22Rv1 (cell line): ENCODE measurements around the gene RPS6KC1.
"Not testable (repeated sequence)": the region's sequence is repeated elsewhere in the genome, so short reads cannot be mapped to it uniquely, and the experiment has no call there.

Experiments
- H3K27ac ChIP-seq: fragments of 450-650 bp; 2 replicates; pipeline ENCODE4 v1.5.1; 2017
- ZFX ChIP-seq: fragments of 450-650 bp; IDR thresholded peaks from 2 replicates; pipeline ENCODE4 v1.6.1; 2017; ENCODE audit warnings: antibody characterized with exemption, borderline replicate concordance
- TF ChIP-seq, protein P1 (sequence below): fragments of 450-650 bp; IDR thresholded peaks from 2 replicates; pipeline ENCODE4 v1.5.1; 2017; ENCODE audit warnings: mild to moderate bottlenecking

Gene RPS6KC1

DNA sequence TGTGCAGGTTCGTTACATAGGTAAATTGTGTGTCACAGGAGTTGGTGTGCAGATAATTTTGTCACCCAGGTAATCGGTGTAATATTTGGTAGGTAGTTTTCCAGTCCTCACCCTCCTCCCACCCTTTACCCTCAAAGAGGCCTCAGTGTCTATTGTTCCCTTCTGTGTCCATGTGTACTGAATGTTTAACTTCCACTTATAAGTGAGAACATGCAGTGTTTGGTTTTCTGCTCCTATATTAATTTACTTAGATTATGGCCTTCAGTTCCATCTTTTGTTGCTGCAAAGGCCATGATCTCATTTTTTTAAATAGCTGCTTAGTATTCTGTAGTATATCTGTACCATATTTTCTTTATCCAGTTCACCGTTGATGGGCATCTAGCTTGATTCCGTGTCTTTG is 87.3 kb downstream of the RPS6KC1 start:
- TF ChIP-seq ZFX = no peak
- TF ChIP-seq, protein P1, sequence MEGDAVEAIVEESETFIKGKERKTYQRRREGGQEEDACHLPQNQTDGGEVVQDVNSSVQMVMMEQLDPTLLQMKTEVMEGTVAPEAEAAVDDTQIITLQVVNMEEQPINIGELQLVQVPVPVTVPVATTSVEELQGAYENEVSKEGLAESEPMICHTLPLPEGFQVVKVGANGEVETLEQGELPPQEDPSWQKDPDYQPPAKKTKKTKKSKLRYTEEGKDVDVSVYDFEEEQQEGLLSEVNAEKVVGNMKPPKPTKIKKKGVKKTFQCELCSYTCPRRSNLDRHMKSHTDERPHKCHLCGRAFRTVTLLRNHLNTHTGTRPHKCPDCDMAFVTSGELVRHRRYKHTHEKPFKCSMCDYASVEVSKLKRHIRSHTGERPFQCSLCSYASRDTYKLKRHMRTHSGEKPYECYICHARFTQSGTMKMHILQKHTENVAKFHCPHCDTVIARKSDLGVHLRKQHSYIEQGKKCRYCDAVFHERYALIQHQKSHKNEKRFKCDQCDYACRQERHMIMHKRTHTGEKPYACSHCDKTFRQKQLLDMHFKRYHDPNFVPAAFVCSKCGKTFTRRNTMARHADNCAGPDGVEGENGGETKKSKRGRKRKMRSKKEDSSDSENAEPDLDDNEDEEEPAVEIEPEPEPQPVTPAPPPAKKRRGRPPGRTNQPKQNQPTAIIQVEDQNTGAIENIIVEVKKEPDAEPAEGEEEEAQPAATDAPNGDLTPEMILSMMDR = no peak
- H3K27ac ChIP-seq = no peak overlapping the region

DNA sequence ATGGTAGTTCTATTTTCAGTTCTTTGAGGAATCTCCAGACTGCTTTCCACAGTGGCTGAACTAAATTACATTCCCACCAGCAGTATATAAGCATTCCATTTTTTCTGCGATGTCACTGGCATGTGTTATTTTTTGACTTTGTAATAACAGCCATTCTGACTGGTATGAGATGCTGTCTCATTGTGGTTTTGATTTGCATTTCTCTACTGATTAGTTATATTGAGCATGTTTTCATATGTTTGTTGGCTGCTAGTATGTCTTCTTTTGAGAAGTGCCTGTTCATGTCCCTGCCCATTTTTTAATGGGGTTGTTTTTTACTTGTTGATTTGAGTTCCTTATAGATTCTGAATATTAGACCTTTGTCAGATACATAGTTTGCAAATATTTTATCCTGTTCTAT is 87.9 kb downstream of the RPS6KC1 start:
- TF ChIP-seq, protein P1 = no peak
- TF ChIP-seq ZFX = no peak
- H3K27ac ChIP-seq = no peak overlapping the region

GRCh38 chr1:213148905-213149304 is 97.9 kb downstream of the RPS6KC1 start:
- H3K27ac ChIP-seq = no peak overlapping the region
- TF ChIP-seq, protein P1 = no peak

DNA sequence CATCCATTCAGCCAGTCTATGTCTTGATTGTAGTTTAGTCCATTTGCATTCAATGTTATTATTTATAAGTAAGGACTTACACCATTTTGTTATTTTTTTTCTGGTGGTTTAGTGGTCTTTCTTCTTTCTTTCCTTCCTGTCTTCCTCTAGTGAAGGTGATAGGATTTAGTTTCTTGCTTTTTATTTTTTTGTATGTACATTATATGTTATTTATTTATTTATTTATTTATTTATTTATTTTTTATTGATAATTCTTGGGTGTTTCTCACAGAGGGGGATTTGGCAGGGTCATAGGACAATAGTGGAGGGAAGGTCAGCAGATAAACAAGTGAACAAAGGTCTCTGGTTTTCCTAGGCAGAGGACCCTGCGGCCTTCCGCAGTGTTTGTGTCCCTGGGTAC is 99.0 kb downstream of the RPS6KC1 start:
- not testable (repeated sequence) for H3K27ac ChIP-seq

- TF ChIP-seq, protein P1 = no peak
- H3K27ac ChIP-seq = no peak overlapping the region
Measured at GRCh38 chr1:213154056-213154685, 103.1 kb downstream of the RPS6KC1 start.

DNA sequence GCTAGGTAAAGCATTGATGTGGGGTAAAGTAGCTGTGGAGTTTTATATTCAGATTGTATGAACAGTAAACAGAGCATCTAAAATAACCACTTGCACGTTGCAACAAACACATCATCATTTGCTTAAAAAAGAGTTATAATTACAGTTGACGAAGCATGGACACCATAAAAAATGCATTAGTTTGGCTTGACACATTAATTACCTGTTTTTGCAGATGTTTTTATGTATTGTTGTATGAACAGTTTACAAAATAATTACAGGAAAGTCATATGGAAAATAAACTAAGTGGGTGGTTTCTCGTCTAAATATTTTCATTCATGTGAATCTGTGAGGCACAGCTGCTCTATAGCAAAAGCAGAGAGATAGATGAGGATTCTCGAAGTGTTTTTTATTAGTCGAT is 108.3 kb downstream of the RPS6KC1 start:
- TF ChIP-seq, protein P1 = no peak
- TF ChIP-seq ZFX = no peak
- no peak overlapping the region for H3K27ac ChIP-seq

DNA sequence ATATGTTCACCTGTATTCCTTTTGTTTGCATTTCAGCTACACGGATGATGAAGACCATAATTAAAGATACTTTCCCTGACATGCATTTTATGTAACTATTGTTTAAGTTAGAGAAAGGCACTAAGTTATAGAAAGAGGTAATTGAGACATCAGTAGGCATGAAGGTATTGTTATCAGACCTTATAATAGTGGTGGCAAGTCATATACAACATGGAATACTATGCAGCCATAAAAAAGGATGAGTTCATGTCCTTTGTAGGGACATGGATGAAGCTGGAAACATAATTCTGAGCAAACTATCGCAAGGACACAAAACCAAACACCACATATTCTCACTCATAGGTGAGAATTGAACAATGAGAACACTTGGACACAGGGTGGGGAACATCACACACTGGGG is 109.4 kb downstream of the RPS6KC1 start:
- H3K27ac ChIP-seq = not testable (repeated sequence)

DNA sequence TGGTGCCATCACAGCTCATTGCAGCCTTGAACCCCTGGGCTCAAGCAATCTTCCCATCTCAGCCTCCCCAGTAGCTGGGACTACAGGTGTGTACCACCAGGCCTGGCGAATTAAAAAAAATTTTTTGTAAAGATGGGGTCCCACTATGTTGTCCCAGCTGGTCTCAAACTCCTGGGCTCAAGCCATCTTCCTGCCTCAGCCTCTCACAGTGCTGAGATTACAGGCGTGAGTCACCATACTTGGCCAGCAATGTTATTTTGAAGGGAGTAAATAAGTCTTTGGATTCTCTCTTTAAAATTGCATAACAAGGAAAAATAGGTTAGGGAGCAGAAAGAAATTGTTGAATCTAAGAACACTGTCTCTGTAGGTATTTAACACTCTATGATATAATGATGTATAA is 111.3 kb downstream of the RPS6KC1 start:
- TF ChIP-seq ZFX = no peak
- TF ChIP-seq, protein P1 = no peak
- H3K27ac ChIP-seq = no peak overlapping the region
